ENCODE measurements around the gene RHEB.

The RHEB gene

DNA sequence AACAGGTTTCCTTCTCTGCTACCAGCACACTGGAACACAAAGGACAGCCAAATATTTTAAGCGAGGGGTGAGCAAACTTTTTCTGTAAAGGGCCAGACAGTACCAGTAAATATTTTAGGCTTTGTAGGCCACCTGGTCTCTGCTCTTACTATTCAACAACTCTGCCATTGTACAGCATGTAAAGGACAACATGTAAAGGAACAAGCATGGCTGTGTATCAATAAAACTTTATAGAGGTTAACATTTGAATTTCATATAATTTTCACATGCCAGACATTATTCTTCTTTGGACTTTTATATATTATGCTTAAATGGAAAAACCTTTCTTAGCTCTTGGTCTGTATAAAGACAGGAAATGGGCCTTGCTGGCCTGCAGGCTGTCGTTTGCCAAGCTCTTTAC is 30.2 kb downstream of the RHEB start:
- peaks cover 88% of the 10 kb centered on the region for H3K79me2 ChIP-seq (ENCODE audit: control insufficient read depth, low read length)
- TF ChIP-seq, protein P1, sequence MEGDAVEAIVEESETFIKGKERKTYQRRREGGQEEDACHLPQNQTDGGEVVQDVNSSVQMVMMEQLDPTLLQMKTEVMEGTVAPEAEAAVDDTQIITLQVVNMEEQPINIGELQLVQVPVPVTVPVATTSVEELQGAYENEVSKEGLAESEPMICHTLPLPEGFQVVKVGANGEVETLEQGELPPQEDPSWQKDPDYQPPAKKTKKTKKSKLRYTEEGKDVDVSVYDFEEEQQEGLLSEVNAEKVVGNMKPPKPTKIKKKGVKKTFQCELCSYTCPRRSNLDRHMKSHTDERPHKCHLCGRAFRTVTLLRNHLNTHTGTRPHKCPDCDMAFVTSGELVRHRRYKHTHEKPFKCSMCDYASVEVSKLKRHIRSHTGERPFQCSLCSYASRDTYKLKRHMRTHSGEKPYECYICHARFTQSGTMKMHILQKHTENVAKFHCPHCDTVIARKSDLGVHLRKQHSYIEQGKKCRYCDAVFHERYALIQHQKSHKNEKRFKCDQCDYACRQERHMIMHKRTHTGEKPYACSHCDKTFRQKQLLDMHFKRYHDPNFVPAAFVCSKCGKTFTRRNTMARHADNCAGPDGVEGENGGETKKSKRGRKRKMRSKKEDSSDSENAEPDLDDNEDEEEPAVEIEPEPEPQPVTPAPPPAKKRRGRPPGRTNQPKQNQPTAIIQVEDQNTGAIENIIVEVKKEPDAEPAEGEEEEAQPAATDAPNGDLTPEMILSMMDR (IDR thresholded peaks at IDR 0.05; ENCODE audit: low read depth, low read length, poor library complexity, severe bottlenecking) = no peak
- TF ChIP-seq EZH2phosphoT487 (IDR thresholded peaks at IDR 0.05; ENCODE audit: borderline replicate concordance, low read length) = no peak
- peaks cover 66% of the 10 kb centered on the region for H3K36me3 ChIP-seq (ENCODE audit: control insufficient read depth, low read length)
- H3F3A ChIP-seq (ENCODE audit: control insufficient read depth, insufficient read depth) = peaks cover 8% of the 10 kb centered on the region; the same call in 1 of the 2 replicates
- H3K4me3 ChIP-seq (ENCODE audit: low read length) = no peak overlapping the region
- no peaks in the 10 kb centered on the region for H3K27me3 ChIP-seq (ENCODE audit: control insufficient read depth, low read length)
- H3K9me2 ChIP-seq (replicated peaks; ENCODE audit: control insufficient read depth, low read length) = no peaks in the 10 kb centered on the region
- peaks cover 26% of the 10 kb centered on the region for H3K4me1 ChIP-seq (ENCODE audit: control insufficient read depth, low read length)
- no peak overlapping the region for H3K27ac ChIP-seq (ENCODE audit: low read depth, low read length)
- H4K20me1 ChIP-seq (ENCODE audit: control insufficient read depth, insufficient read depth, low read depth, low read length) = peaks cover 42% of the 10 kb centered on the region; the same call in 1 of the 2 replicates
- H3K9me3 ChIP-seq (ENCODE audit: control insufficient read depth, insufficient read depth, low read length) = no peaks in the 10 kb centered on the region
- H3K4me2 ChIP-seq (ENCODE audit: low read length) = no peak overlapping the region

DNA sequence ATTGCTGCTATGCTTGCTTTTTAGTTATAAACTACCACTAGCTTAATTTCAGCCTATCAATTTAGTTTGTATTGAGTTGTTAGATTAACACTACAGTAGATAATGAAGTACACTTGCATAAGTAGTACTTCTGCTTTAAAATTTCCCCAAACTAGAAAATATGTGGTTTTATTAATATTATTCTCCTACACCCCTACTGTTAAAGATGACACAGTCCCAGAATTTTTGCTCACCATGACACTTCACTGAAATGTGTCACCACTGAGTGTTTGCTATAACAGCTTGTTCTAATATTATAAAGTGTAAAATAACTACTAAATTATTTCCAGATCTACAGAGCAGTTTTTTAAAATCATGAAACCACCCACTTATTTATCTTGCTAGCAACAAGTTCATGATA is 31.6 kb downstream of the RHEB start:
- Histone ChIP-seq H3K79me2 (ENCODE audit: control insufficient read depth, low read length) (peaks cover 88% of the 10 kb centered on the region), H3K9me3 (ENCODE audit: control insufficient read depth, insufficient read depth, low read length) (no peaks in the 10 kb centered on the region), H3K27ac (ENCODE audit: low read depth, low read length) (no peak overlapping the region), H3K27me3 (ENCODE audit: control insufficient read depth, low read length) (no peaks in the 10 kb centered on the region), H3K4me3 (ENCODE audit: low read length) (no peak overlapping the region), H3K9me2 (replicated peaks; ENCODE audit: control insufficient read depth, low read length) (no peaks in the 10 kb centered on the region), H3F3A (ENCODE audit: control insufficient read depth, insufficient read depth) (peaks cover 8% of the 10 kb centered on the region; the same call in 1 of the 2 replicates), H3K4me1 (ENCODE audit: control insufficient read depth, low read length) (peaks cover 28% of the 10 kb centered on the region), H4K20me1 (ENCODE audit: control insufficient read depth, insufficient read depth, low read depth, low read length) (peaks cover 36% of the 10 kb centered on the region; the same call in 1 of the 2 replicates), H3K36me3 (ENCODE audit: control insufficient read depth, low read length) (peaks cover 80% of the 10 kb centered on the region), H3K4me2 (ENCODE audit: low read length) (no peak overlapping the region)
- TF ChIP-seq, protein P1 (IDR thresholded peaks at IDR 0.05; ENCODE audit: low read depth, low read length, poor library complexity, severe bottlenecking) = no peak
- no peak for TF ChIP-seq EZH2phosphoT487 (IDR thresholded peaks at IDR 0.05; ENCODE audit: borderline replicate concordance, low read length)

DNA sequence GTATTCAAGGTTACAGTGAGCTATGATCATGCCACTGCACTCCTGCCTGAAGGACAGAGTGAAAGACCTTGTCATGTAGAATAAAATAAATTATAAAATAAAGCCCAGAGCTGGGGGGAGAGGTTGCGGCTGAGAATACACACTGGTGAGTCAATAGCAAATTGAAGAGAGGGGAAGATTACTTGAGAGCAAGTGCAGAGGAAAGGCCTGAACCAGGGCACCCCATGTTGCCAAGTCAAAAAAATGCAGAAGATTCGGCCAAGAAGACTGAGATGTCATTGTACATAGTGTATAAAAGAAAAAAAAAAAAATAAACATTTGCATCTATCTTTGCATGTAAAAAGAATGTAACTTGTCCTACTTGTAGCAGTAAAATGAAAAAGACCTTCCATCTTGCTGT is 32.5 kb downstream of the RHEB start:
- peaks cover 36% of the 10 kb centered on the region; the same call in 1 of the 2 replicates for H4K20me1 ChIP-seq (ENCODE audit: control insufficient read depth, insufficient read depth, low read depth, low read length)
- H3K27me3 ChIP-seq (ENCODE audit: control insufficient read depth, low read length) = no peaks in the 10 kb centered on the region
- H3K36me3 ChIP-seq (ENCODE audit: control insufficient read depth, low read length) = peaks cover 89% of the 10 kb centered on the region
- H3K27ac ChIP-seq (ENCODE audit: low read depth, low read length) = no peak overlapping the region
- H3K79me2 ChIP-seq (ENCODE audit: control insufficient read depth, low read length) = peaks cover 88% of the 10 kb centered on the region
- no peak for TF ChIP-seq EZH2phosphoT487 (IDR thresholded peaks at IDR 0.05; ENCODE audit: borderline replicate concordance, low read length)
- TF ChIP-seq, protein P1 (IDR thresholded peaks at IDR 0.05; ENCODE audit: low read depth, low read length, poor library complexity, severe bottlenecking) = no peak
- no peaks in the 10 kb centered on the region for H3K9me3 ChIP-seq (ENCODE audit: control insufficient read depth, insufficient read depth, low read length)
- H3K4me2 ChIP-seq (ENCODE audit: low read length) = no peak overlapping the region
- no peak overlapping the region for H3K4me3 ChIP-seq (ENCODE audit: low read length)
- no peaks in the 10 kb centered on the region for H3K9me2 ChIP-seq (replicated peaks; ENCODE audit: control insufficient read depth, low read length)
- peaks cover 8% of the 10 kb centered on the region; the same call in 1 of the 2 replicates for H3F3A ChIP-seq (ENCODE audit: control insufficient read depth, insufficient read depth)
- peaks cover 28% of the 10 kb centered on the region for H3K4me1 ChIP-seq (ENCODE audit: control insufficient read depth, low read length)
